ENCODE measurements around the gene LRG1. TPM values are rescaled to one million over a fixed set of nuclear protein-coding genes. Genes with fewer than 3 reads are reported as not detected.
A peak's percentile ranks its signal among the peaks of the same experiment; 100 is the strongest.

Gene LRG1
- total and polyA plus RNA-seq, 2 of the 13 experiments (the other 11 are each of a cell fraction or from before 2014, with no cell fraction given), result 12.0 to 39.3 TPM

GRCh38 chr19:4531562-4532165 lies 8.2 kb downstream of the LRG1 start (continued):
- TF ChIP-seq ZNF263 (CRISPR knock-in tag; IDR thresholded peaks at IDR 0.05) (peak; percentile 48; the same call in 1 of the 2 replicates), SRY (CRISPR knock-in tag; IDR thresholded peaks at IDR 0.05) (peak; percentile 83; the same call in 1 of the 2 replicates), ZBTB25 (CRISPR knock-in tag; IDR thresholded peaks at IDR 0.05) (0 out of 2 replicates have a peak, but pooled peaks have one; percentile 73), PRPF4 (IDR thresholded peaks at IDR 0.05; ENCODE audit: low read depth, low read length, poor library complexity, severe bottlenecking) (no peak), SMAD1 (CRISPR knock-in tag; IDR thresholded peaks at IDR 0.05; ENCODE audit: borderline replicate concordance, low read depth) (0 out of 2 replicates have a peak, but pooled peaks have one; percentile 44), HNF4A (CRISPR knock-in tag; IDR thresholded peaks at IDR 0.05) (0 out of 2 replicates have a peak, but pooled peaks have one; percentile 29), ZNF597 (CRISPR knock-in tag; IDR thresholded peaks at IDR 0.05) (no peak), ARID2 (CRISPR knock-in tag; IDR thresholded peaks at IDR 0.05; ENCODE audit: borderline replicate concordance) (no peak), ZNF235 (CRISPR knock-in tag; IDR thresholded peaks at IDR 0.05; ENCODE audit: borderline replicate concordance) (0 out of 2 replicates have a peak, but pooled peaks have one; percentile 86), JUN (CRISPR knock-in tag; IDR thresholded peaks at IDR 0.05) (no peak), MLX (CRISPR knock-in tag; IDR thresholded peaks at IDR 0.05) (peak; percentile 92), FOXP4 (CRISPR knock-in tag; IDR thresholded peaks at IDR 0.05) (0 out of 2 replicates have a peak, but pooled peaks have one; percentile 33), TGIF2 (CRISPR knock-in tag; IDR thresholded peaks at IDR 0.05) (peak; percentile 80; the same call in 1 of the 2 replicates), ERF (CRISPR knock-in tag; IDR thresholded peaks at IDR 0.05) (peak; percentile 83), SALL2 (CRISPR knock-in tag; IDR thresholded peaks at IDR 0.05) (0 out of 2 replicates have a peak, but pooled peaks have one; percentile 54), ZFP82 (CRISPR knock-in tag; IDR thresholded peaks at IDR 0.05; ENCODE audit: borderline replicate concordance) (peak; percentile 41; the same call in 1 of the 2 replicates), MEIS2 (CRISPR knock-in tag; IDR thresholded peaks at IDR 0.05) (peak; percentile 82; the same call in 1 of the 2 replicates), ZBTB7B (CRISPR knock-in tag; IDR thresholded peaks at IDR 0.05) (peak; percentile 65; the same call in 1 of the 2 replicates), ZNF782 (CRISPR knock-in tag; IDR thresholded peaks at IDR 0.05; ENCODE audit: borderline replicate concordance) (peak; percentile 98), ZSCAN31 (CRISPR knock-in tag; IDR thresholded peaks at IDR 0.05; ENCODE audit: low read depth) (no peak), ZNF564 (CRISPR knock-in tag; IDR thresholded peaks at IDR 0.05) (0 out of 2 replicates have a peak, but pooled peaks have one; percentile 74), KLF15 (CRISPR knock-in tag; IDR thresholded peaks at IDR 0.05; ENCODE audit: borderline replicate concordance) (0 out of 2 replicates have a peak, but pooled peaks have one; percentile 60), CSRNP1 (CRISPR knock-in tag; IDR thresholded peaks at IDR 0.05) (peak; percentile 56; the same call in 1 of the 2 replicates), ZNF20 (CRISPR knock-in tag; IDR thresholded peaks at IDR 0.05) (no peak)
